ENCODE measurements around the gene KCNK4. TPM values are rescaled to one million over a fixed set of nuclear protein-coding genes. Genes with fewer than 3 reads are reported as not detected.

The KCNK4 gene
- total RNA-seq, 4 donors from 2014 or later, result 0.61 to 0.76 TPM; not detected in 2

DNA sequence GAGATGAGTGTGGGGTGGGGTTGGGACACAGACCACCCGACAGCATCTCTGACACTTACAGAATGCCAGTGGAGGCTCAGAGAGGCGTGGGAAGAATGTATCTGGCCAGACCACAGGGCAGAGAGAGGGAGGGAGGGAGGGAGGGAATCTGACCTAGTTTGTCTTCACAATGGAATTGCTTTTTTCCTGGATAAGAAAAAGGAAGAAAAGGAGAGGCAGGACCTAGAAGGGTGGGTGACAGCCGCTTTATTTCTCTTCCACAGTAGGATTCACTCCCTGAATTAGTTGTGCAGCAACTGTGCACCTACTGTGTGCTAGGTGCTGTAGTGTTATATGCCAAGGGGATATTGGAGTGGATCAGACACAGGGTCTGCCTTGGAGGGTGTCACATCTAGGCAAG is 3.7 kb downstream of the KCNK4 start:
- TF ChIP-seq, protein P1, sequence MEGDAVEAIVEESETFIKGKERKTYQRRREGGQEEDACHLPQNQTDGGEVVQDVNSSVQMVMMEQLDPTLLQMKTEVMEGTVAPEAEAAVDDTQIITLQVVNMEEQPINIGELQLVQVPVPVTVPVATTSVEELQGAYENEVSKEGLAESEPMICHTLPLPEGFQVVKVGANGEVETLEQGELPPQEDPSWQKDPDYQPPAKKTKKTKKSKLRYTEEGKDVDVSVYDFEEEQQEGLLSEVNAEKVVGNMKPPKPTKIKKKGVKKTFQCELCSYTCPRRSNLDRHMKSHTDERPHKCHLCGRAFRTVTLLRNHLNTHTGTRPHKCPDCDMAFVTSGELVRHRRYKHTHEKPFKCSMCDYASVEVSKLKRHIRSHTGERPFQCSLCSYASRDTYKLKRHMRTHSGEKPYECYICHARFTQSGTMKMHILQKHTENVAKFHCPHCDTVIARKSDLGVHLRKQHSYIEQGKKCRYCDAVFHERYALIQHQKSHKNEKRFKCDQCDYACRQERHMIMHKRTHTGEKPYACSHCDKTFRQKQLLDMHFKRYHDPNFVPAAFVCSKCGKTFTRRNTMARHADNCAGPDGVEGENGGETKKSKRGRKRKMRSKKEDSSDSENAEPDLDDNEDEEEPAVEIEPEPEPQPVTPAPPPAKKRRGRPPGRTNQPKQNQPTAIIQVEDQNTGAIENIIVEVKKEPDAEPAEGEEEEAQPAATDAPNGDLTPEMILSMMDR (IDR thresholded peaks at IDR 0.05), result no peak
- Histone ChIP-seq H3K27me3 (peaks cover 10 to 27% of the 10 kb centered on the region in 2 donors), H3K36me3 (no peaks in the 10 kb centered on the region), H3K9me3 (no peaks in the 10 kb centered on the region), H3K27ac (no peak overlapping the region), H3K4me1 (peaks cover 0 to 23% of the 10 kb centered on the region in 2 donors), H3K4me3 (no peak overlapping the region)
- no peak for DNase-seq
- intact Hi-C loops (cut with DNase I; ENCODE audit: low total_unique reads), result loop anchor here (5.0 kb wide), 1 partner anchor 87 kb away; the partner anchor contains the start of gene FERMT3

GRCh38 chr11:64295760-64296159 is 4.7 kb downstream of the KCNK4 start:
- intact Hi-C loops (cut with DNase I; ENCODE audit: low total_unique reads), result loop anchor here (5.0 kb wide), 1 partner anchor 88 kb away; the partner anchor contains the start of gene FERMT3
- no peak for DNase-seq

GRCh38 chr11:64296236-64296635 is 5.1 kb downstream of the KCNK4 start:
- Histone ChIP-seq H3K27me3 (peaks cover 20 to 27% of the 10 kb centered on the region in 2 donors), H3K27ac (no peak overlapping the region), H3K36me3 (no peaks in the 10 kb centered on the region), H3K9me3 (no peaks in the 10 kb centered on the region), H3K4me3 (no peak overlapping the region), H3K4me1 (peaks cover 0 to 30% of the 10 kb centered on the region in 2 donors)
- DNase-seq, result no peak
- no peak for TF ChIP-seq POLR2A (IDR thresholded peaks at IDR 0.05)
- TF ChIP-seq, protein P1 (IDR thresholded peaks at IDR 0.05), result no peak
- intact Hi-C loops (cut with DNase I; ENCODE audit: low total_unique reads), result loop anchor here (5.0 kb wide), 1 partner anchor 89 kb away; the partner anchor contains the start of gene FERMT3

More at GRCh38 chr11:64295760-64296159, 4.7 kb downstream of the KCNK4 start:
- H3K27me3 ChIP-seq, result peaks cover 19 to 27% of the 10 kb centered on the region in 2 donors
- H3K9me3 ChIP-seq, result no peaks in the 10 kb centered on the region
- TF ChIP-seq, protein P1 (IDR thresholded peaks at IDR 0.05), result no peak
- TF ChIP-seq POLR2A (IDR thresholded peaks at IDR 0.05), result no peak
- H3K36me3 ChIP-seq, result no peaks in the 10 kb centered on the region
- H3K4me1 ChIP-seq, result peaks cover 0 to 30% of the 10 kb centered on the region in 2 donors
- H3K27ac ChIP-seq, result no peak overlapping the region
- H3K4me3 ChIP-seq, result no peak overlapping the region

- no peaks in the 10 kb centered on the region for H3K36me3 ChIP-seq
- TF ChIP-seq POLR2A (IDR thresholded peaks at IDR 0.05), result no peak
- TF ChIP-seq, protein P1 (IDR thresholded peaks at IDR 0.05), result no peak
- intact Hi-C loops (cut with DNase I; ENCODE audit: low total_unique reads), result loop anchor here (5.0 kb wide), 1 partner anchor 90 kb away; the partner anchor contains the start of gene FERMT3
- no peak for DNase-seq
- no peak overlapping the region for H3K27ac ChIP-seq
- no peaks in the 10 kb centered on the region for H3K9me3 ChIP-seq
- H3K27me3 ChIP-seq, result peaks cover 20 to 27% of the 10 kb centered on the region in 2 donors
- peaks cover 0 to 22% of the 10 kb centered on the region in 2 donors for H3K4me1 ChIP-seq
- no peak overlapping the region for H3K4me3 ChIP-seq
Measured at GRCh38 chr11:64296830-64297698, 6.0 kb downstream of the KCNK4 start.
